ENCODE results near the gene CYB5R4. TPM values are rescaled to one million over a fixed set of nuclear protein-coding genes. Genes with fewer than 3 reads are reported as not detected.

CYB5R4 gene
- total RNA-seq, 2 donors from 2014 or later: 15.3 to 15.8 TPM

Other genes starting within 250 kb of the CYB5R4 start
- gene SNAP91, start 150.6 kb upstream of the CYB5R4 start, total RNA-seq: under 1 TPM in 1 of 2 donors, not detected in 1; 0.52 TPM
- gene RIPPLY2, start 6.3 kb upstream of the CYB5R4 start, total RNA-seq: not detected
- gene MRAP2, start 174.1 kb downstream of the CYB5R4 start, total RNA-seq: 1 to 10 TPM in 1 of 2 donors, under 1 TPM in 1; 0.38 to 1.2 TPM